ENCODE measurements around the gene TAF11L2. TPM values are rescaled to one million over a fixed set of nuclear protein-coding genes. Genes with fewer than 3 reads are reported as not detected.
"Not testable (repeated sequence)": the region's sequence is repeated elsewhere in the genome, so short reads cannot be mapped to it uniquely, and the experiment has no call there.

Gene TAF11L2
- not detected for total RNA-seq
- long read RNA-seq: 0 reads

GRCh38 chr5:17497931-17498330 lies at the start of gene TAF11L2:
Gene TAF11L2, plus strand, starts transcription at chr5:17498231.
- H3K27ac ChIP-seq (replicated peaks); intact Hi-C loops (cut with micrococcal nuclease); DNase-seq; H3K27me3 ChIP-seq (ENCODE audit: low read depth); H3K4me3 ChIP-seq; H3K9me3 ChIP-seq (replicated peaks); H3K4me1 ChIP-seq; H3K36me3 ChIP-seq: not testable (repeated sequence)

- no peaks in the 10 kb centered on the region for H3K36me3 ChIP-seq
- intact Hi-C loops (cut with micrococcal nuclease): no loop called here
These were observed 49.2 kb upstream of the TAF11L2 start for GRCh38 chr5:17448877-17449276.

GRCh38 chr5:17452936-17453335 lies 45.1 kb upstream of the TAF11L2 start:
- DNase-seq: no peak
- Histone ChIP-seq H3K4me1 (no peaks in the 10 kb centered on the region), H3K4me3 (no peak overlapping the region), H3K27me3 (ENCODE audit: low read depth) (no peaks in the 10 kb centered on the region), H3K27ac (replicated peaks) (no peak overlapping the region), H3K9me3 (replicated peaks) (peaks cover 21% of the 10 kb centered on the region), H3K36me3 (no peaks in the 10 kb centered on the region)
- intact Hi-C loops (cut with micrococcal nuclease): no loop called here
- no peak for TF ChIP-seq CTCF (IDR thresholded peaks at IDR 0.05; ENCODE audit: borderline replicate concordance)

More at GRCh38 chr5:17448877-17449276, 49.2 kb upstream of the TAF11L2 start:
- DNase-seq: no peak
- H3K4me1 ChIP-seq: no peaks in the 10 kb centered on the region
- TF ChIP-seq CTCF (IDR thresholded peaks at IDR 0.05; ENCODE audit: borderline replicate concordance): no peak
- no peak overlapping the region for H3K27ac ChIP-seq (replicated peaks)
- no peaks in the 10 kb centered on the region for H3K27me3 ChIP-seq (ENCODE audit: low read depth)
- no peak overlapping the region for H3K4me3 ChIP-seq
- H3K9me3 ChIP-seq (replicated peaks): peaks cover 7% of the 10 kb centered on the region

- peaks cover 24% of the 10 kb centered on the region for H3K9me3 ChIP-seq (replicated peaks)
- no peaks in the 10 kb centered on the region for H3K4me1 ChIP-seq
- H3K36me3 ChIP-seq: no peaks in the 10 kb centered on the region
- no peak for TF ChIP-seq CTCF (IDR thresholded peaks at IDR 0.05; ENCODE audit: borderline replicate concordance)
- H3K27me3 ChIP-seq (ENCODE audit: low read depth): no peaks in the 10 kb centered on the region
- H3K27ac ChIP-seq (replicated peaks): no peak overlapping the region
- H3K4me3 ChIP-seq: no peak overlapping the region
- DNase-seq: no peak
- intact Hi-C loops (cut with micrococcal nuclease): no loop called here
These were observed 42.1 kb upstream of the TAF11L2 start for GRCh38 chr5:17455942-17456341.

GRCh38 chr5:17461793-17462192 lies 36.2 kb upstream of the TAF11L2 start:
- H3K36me3 ChIP-seq: no peaks in the 10 kb centered on the region
- TF ChIP-seq CTCF (IDR thresholded peaks at IDR 0.05; ENCODE audit: borderline replicate concordance): no peak
- H3K4me1 ChIP-seq: no peaks in the 10 kb centered on the region
- H3K27me3 ChIP-seq (ENCODE audit: low read depth): no peaks in the 10 kb centered on the region
- peaks cover 38% of the 10 kb centered on the region for H3K9me3 ChIP-seq (replicated peaks)
- H3K4me3 ChIP-seq: no peak overlapping the region
- no peak for DNase-seq
- no peak overlapping the region for H3K27ac ChIP-seq (replicated peaks)
- intact Hi-C loops (cut with micrococcal nuclease): no loop called here

GRCh38 chr5:17463653-17464052 lies 34.4 kb upstream of the TAF11L2 start:
- Histone ChIP-seq H3K27me3 (ENCODE audit: low read depth) (no peaks in the 10 kb centered on the region), H3K4me1 (no peaks in the 10 kb centered on the region), H3K27ac (replicated peaks) (no peak overlapping the region), H3K9me3 (replicated peaks) (peaks cover 22% of the 10 kb centered on the region), H3K36me3 (no peaks in the 10 kb centered on the region), H3K4me3 (no peak overlapping the region)
- DNase-seq: no peak
- no peak for TF ChIP-seq CTCF (IDR thresholded peaks at IDR 0.05; ENCODE audit: borderline replicate concordance)
- intact Hi-C loops (cut with micrococcal nuclease): no loop called here
